ENCODE data around the gene MEIOB.
"Not testable (repeated sequence)": the region's sequence is repeated elsewhere in the genome, so short reads cannot be mapped to it uniquely, and the experiment has no call there.

The MEIOB gene

GRCh38 chr16:1906055-1906845 lies 34.3 kb upstream of the MEIOB start:
- no peak for DNase-seq

GRCh38 chr16:1903845-1904840 lies 32.2 kb upstream of the MEIOB start:
- DNase-seq, result no peak

- no peak for DNase-seq
Measured at GRCh38 chr16:1903220-1903574, 31.2 kb upstream of the MEIOB start.

DNA sequence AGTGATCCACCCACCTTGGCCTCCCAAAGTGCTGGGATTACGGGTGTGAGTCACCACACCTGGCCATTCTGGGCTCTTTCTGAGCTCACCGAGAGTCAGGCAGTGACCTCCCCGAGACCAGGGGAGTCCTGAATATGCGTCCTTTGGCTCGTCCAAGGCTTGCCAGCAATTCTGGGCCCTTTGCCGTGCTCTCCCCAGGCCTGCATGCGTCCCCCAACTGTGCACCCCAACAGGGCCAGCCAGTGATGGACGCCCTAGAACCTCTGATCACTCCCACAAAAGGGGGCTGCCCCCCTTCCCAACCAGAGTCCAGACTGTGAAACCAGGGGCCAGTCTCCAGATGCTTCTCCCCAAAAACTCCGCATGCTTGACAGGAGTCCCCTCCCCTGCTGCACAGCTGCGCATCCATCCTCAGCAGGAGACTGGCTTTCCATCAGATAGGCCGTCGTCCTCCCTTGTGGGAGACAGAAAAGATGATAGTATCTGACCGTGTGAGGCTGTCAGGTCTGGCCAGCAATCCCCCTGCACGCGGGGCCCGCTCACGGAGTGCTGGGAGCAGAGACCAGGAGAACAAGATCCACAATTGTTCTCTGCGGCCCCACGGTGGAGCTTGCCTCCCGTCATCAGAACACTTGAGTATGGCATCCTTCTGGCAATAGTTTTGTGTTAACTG lies 30.7 kb upstream of the MEIOB start:
- DNase-seq, result no peak

DNA sequence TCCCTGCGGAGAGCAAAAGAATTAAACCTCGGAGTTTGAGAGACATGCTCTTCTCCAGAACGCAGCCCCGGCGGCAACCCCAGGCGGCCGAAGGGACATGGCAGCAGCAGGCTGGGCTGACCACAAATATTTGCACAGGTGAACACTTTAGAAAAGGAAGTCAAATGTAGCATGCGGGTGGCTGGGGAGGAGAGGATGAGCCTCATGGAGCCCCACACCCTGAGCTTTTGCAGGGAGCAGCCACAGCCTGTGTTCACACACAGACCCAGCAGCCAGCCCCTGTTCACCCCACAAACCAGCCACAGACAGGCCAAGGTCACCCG lies 28.4 kb upstream of the MEIOB start:
- no peak for DNase-seq

DNA sequence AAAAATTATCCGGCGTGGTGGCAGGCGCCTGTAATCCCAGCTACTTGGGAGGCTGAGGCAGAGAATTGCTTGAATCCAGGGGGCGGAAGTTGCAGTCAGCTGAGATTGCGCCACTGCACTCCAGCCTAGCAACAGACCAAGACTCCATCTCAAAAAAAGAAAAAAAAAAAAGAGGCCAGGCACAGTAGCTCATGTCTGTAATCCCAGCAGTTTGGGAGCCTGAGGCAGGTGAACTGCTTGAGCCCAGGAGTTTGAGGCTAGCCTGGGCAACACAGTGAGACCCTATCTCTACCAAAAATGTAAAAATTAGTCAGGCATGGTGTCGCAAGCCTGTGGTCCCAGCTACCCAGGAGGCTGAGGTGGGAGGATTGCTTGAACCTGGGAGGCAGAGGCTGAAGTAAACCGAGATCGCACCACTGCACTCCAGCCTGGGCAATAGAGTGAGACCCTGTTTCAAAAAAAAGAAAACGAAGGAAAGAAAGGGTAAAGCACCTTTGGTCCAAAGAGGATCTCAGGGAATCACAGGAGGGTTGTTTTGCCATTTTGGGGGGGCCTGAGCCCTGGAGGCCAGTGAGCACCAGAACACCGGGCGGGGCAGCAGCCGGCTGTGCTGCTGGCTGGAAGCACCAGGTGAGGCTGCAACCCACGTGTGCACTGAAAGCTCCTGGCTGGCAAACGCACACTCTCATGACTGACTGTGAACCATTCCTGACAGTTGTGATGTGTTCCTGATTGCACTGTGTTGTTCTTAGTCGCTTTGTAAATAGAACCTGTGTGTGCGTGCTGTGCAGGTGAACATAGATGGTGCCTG lies 27.9 kb upstream of the MEIOB start:
- no peak for DNase-seq

DNA sequence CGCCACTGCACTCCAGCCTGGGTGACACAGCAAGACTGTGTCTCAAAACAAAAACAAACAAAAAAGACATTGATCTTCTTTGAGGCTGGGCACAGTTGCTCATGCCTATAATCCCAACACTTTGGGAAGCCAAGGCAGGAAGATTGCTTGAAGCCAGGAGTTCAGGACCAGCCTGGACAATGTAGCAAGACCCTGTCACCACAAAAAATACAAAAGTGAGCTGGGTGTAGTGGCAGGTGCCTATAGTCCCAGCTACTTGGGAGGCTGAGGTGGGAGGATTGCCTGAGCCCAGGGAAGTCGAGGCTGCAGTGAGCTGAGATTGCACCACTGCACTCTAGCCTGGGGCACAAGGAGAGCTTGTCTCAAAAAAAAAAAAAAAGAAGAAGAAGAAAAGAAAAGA lies 25.7 kb upstream of the MEIOB start:
- not testable (repeated sequence) for DNase-seq

DNA sequence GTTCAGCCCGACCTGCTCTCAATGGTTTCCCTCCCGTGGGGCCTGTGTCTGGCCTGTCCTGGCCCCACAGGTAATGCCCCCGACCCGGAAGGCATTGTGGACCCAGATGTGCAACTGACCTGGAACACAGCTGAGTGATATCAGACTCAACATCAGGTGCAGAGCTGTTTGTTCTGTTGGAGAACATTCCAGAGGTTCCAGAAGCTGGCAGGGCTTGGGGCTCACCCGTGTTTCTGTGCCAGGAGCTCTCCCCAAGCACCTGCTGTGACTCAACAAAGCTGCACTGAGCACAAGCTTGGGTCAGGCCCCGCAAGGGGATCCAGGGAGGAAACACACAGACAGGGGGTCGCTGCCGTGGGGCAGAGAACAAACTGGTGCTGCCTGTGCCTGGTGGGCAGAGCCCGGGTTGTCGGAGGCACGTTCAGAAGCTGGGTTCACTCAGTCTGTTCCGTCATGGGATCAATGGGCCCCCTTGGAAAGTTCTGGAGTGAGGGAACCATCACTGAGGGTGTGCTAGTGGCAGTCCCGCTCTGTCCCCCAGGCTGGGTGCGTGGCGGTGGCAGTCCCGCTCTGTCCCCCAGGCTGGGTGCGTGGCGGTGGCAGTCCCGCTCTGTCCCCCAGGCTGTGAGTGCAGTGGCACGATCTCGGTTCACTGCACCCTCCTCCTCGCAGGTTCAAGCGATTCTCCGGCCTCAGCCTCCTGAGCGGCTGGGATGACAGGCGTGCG lies 24.1 kb upstream of the MEIOB start:
- DNase-seq, result no peak

- no peak for DNase-seq
Measured at GRCh38 chr16:1895068-1895467, 23.1 kb upstream of the MEIOB start.

- no peak for DNase-seq
Measured at GRCh38 chr16:1890708-1891050, 18.7 kb upstream of the MEIOB start.

GRCh38 chr16:1890024-1890707 lies 18.2 kb upstream of the MEIOB start:
- DNase-seq, result no peak

- no peak for DNase-seq
Measured at GRCh38 chr16:1887711-1888354, 15.9 kb upstream of the MEIOB start.

DNA sequence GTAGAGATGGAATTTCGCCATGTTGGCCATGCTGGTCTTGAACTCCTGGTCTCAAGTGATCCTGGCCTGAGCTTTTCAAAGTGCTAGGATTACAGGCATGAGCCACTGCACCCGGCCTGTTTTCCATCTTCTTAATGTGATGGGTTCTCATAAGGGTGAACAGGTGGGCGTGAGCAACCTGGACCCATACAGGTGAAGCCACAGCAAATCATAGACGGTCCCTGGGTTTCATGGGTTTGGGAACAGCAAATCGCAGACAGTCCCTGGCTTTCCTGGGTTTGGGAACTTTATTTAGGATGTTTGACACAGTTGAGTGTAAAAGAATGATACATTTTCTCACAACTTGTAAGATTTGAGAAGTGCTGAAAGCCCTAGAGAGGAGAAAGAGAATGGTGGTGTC lies 12.9 kb upstream of the MEIOB start:
- no peak for DNase-seq

DNA sequence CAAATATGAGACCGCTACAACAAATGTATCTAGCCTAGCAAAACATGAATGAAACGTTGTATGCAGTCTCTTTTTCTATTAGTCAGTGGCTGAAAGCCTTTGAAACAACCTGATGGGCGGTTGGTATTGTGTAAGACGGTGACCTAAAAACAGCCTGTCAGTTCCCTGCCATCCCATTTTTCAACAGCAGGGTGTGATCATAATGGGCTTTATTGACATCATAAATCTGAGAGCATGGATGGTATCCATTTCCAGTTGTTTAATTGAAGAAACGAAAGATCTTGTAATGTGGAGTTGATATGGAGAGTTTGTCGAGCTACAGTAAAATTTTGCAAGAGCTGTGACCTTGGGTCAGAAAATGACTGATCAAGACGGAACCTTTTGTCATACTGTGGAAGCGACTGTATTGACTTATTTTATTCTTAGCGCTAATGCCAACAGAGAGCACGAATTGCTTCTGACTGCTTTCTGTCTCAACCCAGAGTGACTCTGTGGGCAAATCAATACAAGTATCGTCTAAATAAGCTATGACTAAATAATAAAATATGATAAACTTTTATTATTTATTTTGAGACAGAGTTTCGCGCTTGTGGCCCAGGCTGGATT lies 12.3 kb upstream of the MEIOB start:
- no peak for DNase-seq

GRCh38 chr16:1881172-1881571 lies 9.2 kb upstream of the MEIOB start:
- not testable (repeated sequence) for DNase-seq

DNA sequence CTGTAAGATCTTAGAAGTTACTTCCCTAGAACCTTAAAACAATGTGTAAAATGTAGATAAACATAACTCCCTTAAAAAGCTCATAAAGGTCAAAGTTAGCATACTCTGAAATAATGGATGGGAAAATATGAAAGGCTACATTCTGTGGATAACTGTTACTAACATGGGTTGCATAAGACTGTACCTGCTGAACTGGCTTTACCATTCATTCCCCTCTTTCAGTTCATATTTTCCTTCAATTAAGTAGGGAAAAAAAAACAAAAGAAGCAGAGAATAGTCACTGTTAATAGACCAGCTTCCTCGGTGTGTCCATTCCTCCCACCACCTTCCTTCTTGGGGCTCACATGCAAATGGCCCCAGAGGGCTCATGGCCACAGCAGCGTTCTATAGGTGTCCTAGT lies 7.5 kb upstream of the MEIOB start:
- no peak for DNase-seq

DNA sequence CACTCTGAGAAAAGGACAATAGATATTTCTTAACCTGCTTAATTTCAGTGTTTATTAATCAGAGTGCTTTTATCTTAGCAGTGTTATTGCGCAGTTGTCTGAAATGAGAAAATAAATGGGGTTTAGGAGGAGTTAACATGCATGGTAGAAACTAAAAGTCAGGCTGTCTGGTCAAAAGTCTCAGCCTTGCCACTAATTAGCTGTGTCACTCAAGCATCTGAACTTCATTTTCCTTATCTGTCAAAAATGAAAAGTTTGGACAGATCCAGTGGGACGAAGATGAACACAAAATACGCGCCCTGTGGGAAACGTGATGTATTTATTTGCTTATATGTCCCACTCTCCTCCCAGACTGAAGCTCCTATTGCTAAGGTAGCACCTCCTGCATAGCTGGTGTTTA lies 6.3 kb upstream of the MEIOB start:
- no peak for DNase-seq

- no peak for DNase-seq
Measured at GRCh38 chr16:1877804-1878203, 5.8 kb upstream of the MEIOB start.

DNA sequence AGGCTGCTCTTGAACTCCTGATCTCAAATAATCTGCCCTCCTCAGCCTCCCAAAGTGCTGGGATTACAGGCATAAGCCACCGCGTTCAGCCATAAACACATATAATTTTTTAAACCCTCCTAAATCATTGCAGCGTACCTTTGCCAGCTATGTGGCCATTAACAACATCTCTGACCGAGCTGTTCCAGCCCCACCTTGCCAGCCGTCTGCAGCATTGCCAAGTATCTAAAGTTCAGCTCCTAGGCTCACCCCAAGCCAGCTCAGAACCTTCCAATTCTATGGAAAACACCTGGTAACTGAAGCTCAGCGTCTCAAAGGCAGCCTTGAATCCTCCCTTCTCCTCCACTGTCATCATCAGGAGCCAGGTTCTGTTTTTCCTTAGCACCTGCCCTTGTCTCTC lies 5.1 kb upstream of the MEIOB start:
- no peak for DNase-seq

- no peak for DNase-seq
Measured at GRCh38 chr16:1876468-1876867, 4.5 kb upstream of the MEIOB start.

- not testable (repeated sequence) for DNase-seq
Measured at GRCh38 chr16:1876066-1876465, 4.1 kb upstream of the MEIOB start.

All from CD4-positive, alpha-beta T cell treated with Interleukin-4 for 4 hours (primary cell).